ENCODE measurements around the gene JADE2.
"Not testable (repeated sequence)": the region's sequence is repeated elsewhere in the genome, so short reads cannot be mapped to it uniquely, and the experiment has no call there.

JADE2 gene

DNA sequence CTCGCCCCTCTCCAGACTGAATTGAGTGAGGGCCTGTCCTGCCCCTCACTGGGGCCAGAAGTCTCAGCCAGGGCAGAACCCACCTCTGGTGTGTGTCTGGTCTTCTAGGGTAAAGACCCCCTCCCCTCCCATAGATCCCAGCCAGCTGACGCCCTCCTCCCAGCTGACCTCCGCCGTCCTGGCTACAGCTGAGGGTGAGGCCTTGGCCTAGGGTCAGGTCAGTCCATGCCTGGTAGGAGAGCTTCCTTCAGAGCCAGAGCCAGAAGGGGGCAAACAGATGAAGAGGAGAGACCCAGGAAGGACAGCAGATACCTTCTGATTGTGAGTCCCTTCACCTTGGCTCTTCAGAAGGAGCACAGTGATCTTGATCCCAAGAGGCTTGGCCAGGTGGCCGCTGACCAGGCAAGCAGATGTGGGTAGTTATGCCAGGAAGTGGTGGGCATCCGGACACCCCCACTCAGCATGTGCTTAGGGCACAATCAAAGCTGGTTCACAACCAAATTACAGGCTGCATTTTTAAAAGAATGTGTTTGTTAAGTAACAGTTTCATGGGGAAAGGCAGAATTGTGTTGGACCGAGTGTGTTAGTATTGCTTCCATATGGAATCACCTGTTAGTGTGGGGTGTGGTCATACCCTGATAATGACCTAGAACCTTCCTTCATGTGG is 29.9 kb downstream of the JADE2 start:
- TF ChIP-seq, protein P1, sequence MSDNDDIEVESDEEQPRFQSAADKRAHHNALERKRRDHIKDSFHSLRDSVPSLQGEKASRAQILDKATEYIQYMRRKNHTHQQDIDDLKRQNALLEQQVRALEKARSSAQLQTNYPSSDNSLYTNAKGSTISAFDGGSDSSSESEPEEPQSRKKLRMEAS (IDR thresholded peaks at IDR 0.05; ENCODE audit: low read depth, low read length) = no peak
- TF ChIP-seq POLR2A (IDR thresholded peaks at IDR 0.05; ENCODE audit: extremely low read depth, insufficient read length) (no peak), MYC (IDR thresholded peaks at IDR 0.05; ENCODE audit: low read depth, low read length) (no peak), CTCF (IDR thresholded peaks at IDR 0.05; ENCODE audit: low read depth, low read length) (no peak)
- H3K4me3 ChIP-seq (ENCODE audit: low read depth, low read length) = no peak overlapping the region
- DNase-seq (ENCODE audit: low read depth) = no peak

DNA sequence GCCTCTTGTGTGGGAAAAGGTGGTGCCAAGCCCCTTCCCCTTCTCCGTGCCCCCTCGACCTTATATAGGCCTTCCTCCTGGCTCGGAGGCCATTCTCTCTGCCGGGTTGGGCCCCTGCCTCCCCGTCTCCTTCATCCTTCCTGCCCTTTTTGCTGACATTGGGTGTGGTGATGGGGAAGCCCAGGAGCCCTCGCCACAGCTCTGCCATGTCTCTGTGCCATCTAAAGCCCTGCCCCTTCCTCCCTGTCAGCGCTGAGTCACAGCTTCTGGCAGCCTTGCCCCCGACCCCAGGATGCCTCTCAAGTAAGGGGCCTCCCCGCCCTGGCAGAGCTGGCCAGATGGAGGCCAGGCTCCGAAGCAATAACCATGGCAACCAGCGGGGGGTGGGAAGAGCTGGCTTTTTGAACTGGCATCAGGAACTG is 30.4 kb downstream of the JADE2 start:
- TF ChIP-seq POLR2A (IDR thresholded peaks at IDR 0.05; ENCODE audit: extremely low read depth, insufficient read length) (no peak), CTCF (IDR thresholded peaks at IDR 0.05; ENCODE audit: low read depth, low read length) (no peak), MYC (IDR thresholded peaks at IDR 0.05; ENCODE audit: low read depth, low read length) (no peak)
- TF ChIP-seq, protein P1 (IDR thresholded peaks at IDR 0.05; ENCODE audit: low read depth, low read length) = no peak
- DNase-seq (ENCODE audit: low read depth) = peak; percentile 64
- no peak overlapping the region for H3K4me3 ChIP-seq (ENCODE audit: low read depth, low read length)

- not testable (repeated sequence) for H3K4me3 ChIP-seq (ENCODE audit: low read depth, low read length); DNase-seq (ENCODE audit: low read depth)
These were observed 31.1 kb downstream of the JADE2 start for GRCh38 chr5:134556588-134556987.

DNA sequence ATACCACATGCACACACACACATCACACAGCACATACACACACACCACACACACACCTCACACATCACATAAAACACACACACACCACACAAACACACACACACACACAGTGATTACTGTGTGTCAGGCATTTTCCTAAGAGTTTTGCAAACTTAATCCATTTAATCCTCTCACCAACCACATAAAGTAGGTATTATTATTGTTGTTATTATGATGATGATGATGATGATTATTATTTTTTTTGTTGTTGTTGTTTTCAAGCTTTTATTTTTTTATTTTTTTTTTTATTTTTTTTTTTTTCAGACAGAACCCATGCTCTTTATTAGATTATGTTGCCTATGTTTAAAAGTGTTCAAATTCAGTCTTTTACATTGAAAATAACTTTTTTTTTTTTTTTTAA is 31.5 kb downstream of the JADE2 start:
- H3K4me3 ChIP-seq (ENCODE audit: low read depth, low read length) = no peak overlapping the region
- no peak for DNase-seq (ENCODE audit: low read depth)
- TF ChIP-seq POLR2A (IDR thresholded peaks at IDR 0.05; ENCODE audit: extremely low read depth, insufficient read length) (no peak), MYC (IDR thresholded peaks at IDR 0.05; ENCODE audit: low read depth, low read length) (no peak), CTCF (IDR thresholded peaks at IDR 0.05; ENCODE audit: low read depth, low read length) (no peak)
- TF ChIP-seq, protein P1 (IDR thresholded peaks at IDR 0.05; ENCODE audit: low read depth, low read length) = no peak

DNA sequence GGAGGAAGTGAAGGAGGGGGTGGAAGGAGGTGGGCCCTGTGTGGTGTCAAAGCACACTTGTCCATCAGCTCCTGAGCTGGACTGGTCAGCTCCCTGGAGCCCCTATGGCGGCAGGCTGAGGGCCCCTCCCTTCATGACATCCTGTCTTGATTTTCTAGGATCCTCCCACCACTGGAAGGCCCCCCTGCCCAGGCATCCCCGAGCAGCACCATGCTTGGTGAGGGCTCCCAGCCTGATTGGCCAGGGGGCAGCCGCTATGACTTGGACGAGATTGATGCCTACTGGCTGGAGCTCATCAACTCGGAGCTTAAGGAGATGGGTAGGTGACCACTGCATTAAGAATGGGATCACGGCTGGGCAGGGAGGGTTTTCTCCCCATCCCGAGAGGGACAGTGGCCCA is 34.2 kb downstream of the JADE2 start:
- TF ChIP-seq, protein P1 (IDR thresholded peaks at IDR 0.05; ENCODE audit: low read depth, low read length) = no peak
- TF ChIP-seq POLR2A (IDR thresholded peaks at IDR 0.05; ENCODE audit: extremely low read depth, insufficient read length) (no peak), MYC (IDR thresholded peaks at IDR 0.05; ENCODE audit: low read depth, low read length) (no peak), CTCF (IDR thresholded peaks at IDR 0.05; ENCODE audit: low read depth, low read length) (no peak)
- no peak for DNase-seq (ENCODE audit: low read depth)
- H3K4me3 ChIP-seq (ENCODE audit: low read depth, low read length) = no peak overlapping the region

- no peak overlapping the region for H3K4me3 ChIP-seq (ENCODE audit: low read depth, low read length)
- DNase-seq (ENCODE audit: low read depth) = no peak
- TF ChIP-seq MYC (IDR thresholded peaks at IDR 0.05; ENCODE audit: low read depth, low read length) (no peak), CTCF (IDR thresholded peaks at IDR 0.05; ENCODE audit: low read depth, low read length) (no peak), POLR2A (IDR thresholded peaks at IDR 0.05; ENCODE audit: extremely low read depth, insufficient read length) (no peak)
- TF ChIP-seq, protein P1 (IDR thresholded peaks at IDR 0.05; ENCODE audit: low read depth, low read length) = no peak
These were observed 35.2 kb downstream of the JADE2 start for GRCh38 chr5:134560698-134561097.

Data from NB4 (cell line).